Gastroesophageal sphincter (tissue), 3 donors: ENCODE results near the gene MACROD2.

Source experiments
- POLR2A ChIP-seq, 2 donors: fragments of 450-650 bp; IDR thresholded peaks; one replicate each; pipeline ENCODE4 v1.6.1; 2017; ENCODE audit warnings: antibody characterized with exemption in 2 of 2, mild to moderate bottlenecking in 2 of 2, moderate library complexity in 1 of 2
- POLR2AphosphoS5 ChIP-seq: sonication (generic); formaldehyde crosslinking; IDR thresholded peaks from one replicate; pipeline ENCODE4 v1.6.1; 2017; ENCODE audit warnings: antibody characterized with exemption
- TF ChIP-seq, protein P1 (sequence below), 4 experiments: fragments of 200-600 bp in 2 of 4; fragments of 450-650 bp in 2 of 4; sonication (generic) in 1 of 4; IDR thresholded peaks; one replicate each; pipeline ENCODE4 v1.5.1; 2017 to 2019; ENCODE audit warnings: antibody characterized with exemption in 4 of 4, mild to moderate bottlenecking in 2 of 4, moderate library complexity in 2 of 4

DNA sequence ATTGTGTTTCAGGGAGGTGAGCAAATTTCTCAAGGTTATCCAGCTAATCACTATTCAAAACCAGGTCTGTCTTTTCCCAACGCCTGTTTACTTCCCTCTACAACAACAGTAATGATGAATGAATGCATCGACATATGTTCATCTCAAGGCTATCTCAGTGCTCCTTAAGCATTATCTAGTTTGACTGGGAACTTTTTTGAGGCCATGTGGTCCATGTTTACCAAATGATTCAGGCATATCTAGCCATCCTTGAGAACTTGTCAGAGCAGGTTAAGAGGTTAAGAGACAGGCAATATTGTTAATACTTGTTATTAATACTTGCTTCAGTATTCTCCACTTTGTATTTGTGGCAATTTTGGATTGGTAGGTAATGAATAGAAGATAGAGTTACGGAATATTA lies 1380.5 kb downstream of the MACROD2 start:
- no peak for TF ChIP-seq POLR2A (IDR thresholded peaks at IDR 0.05)
- TF ChIP-seq, protein P1, sequence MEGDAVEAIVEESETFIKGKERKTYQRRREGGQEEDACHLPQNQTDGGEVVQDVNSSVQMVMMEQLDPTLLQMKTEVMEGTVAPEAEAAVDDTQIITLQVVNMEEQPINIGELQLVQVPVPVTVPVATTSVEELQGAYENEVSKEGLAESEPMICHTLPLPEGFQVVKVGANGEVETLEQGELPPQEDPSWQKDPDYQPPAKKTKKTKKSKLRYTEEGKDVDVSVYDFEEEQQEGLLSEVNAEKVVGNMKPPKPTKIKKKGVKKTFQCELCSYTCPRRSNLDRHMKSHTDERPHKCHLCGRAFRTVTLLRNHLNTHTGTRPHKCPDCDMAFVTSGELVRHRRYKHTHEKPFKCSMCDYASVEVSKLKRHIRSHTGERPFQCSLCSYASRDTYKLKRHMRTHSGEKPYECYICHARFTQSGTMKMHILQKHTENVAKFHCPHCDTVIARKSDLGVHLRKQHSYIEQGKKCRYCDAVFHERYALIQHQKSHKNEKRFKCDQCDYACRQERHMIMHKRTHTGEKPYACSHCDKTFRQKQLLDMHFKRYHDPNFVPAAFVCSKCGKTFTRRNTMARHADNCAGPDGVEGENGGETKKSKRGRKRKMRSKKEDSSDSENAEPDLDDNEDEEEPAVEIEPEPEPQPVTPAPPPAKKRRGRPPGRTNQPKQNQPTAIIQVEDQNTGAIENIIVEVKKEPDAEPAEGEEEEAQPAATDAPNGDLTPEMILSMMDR (IDR thresholded peaks at IDR 0.05), result no peak
- TF ChIP-seq POLR2AphosphoS5, result no peak
